Fibroblast of villous mesenchyme (primary cell): ENCODE results near the gene PTEN. TPM values are rescaled to one million over a fixed set of nuclear protein-coding genes. Genes with fewer than 3 reads are reported as not detected.
A peak's percentile ranks its signal among the peaks of the same experiment; 100 is the strongest.

Source experiments
- DNase-seq: peaks from one replicate; pipeline ENCODE4 v3.0.0-alpha.2; 2010; ENCODE audit warnings: low read depth
- H3K4me3 ChIP-seq: 2 replicates; pipeline ENCODE4 v1.5.1; 2011; ENCODE audit warnings: low read depth, mild to moderate bottlenecking, low read length
- total RNA-seq: library from RNA; depleted of rRNA; stranded (reverse); fragments of >200 nt; gene quantifications from 2 replicates; pipeline ENCODE4 v1.2.3, GENCODE V29; 2012
- TF ChIP-seq, protein P1 (sequence below): IDR thresholded peaks from 2 replicates; pipeline ENCODE4 v1.5.1; 2012; ENCODE audit warnings: low read depth, mild to moderate bottlenecking, low read length; ENCODE audit not compliant: insufficient read depth

The PTEN gene
- total RNA-seq, 1 donor = 276 TPM

- DNase-seq = no peak
- no peak overlapping the region for H3K4me3 ChIP-seq
- TF ChIP-seq, protein P1, sequence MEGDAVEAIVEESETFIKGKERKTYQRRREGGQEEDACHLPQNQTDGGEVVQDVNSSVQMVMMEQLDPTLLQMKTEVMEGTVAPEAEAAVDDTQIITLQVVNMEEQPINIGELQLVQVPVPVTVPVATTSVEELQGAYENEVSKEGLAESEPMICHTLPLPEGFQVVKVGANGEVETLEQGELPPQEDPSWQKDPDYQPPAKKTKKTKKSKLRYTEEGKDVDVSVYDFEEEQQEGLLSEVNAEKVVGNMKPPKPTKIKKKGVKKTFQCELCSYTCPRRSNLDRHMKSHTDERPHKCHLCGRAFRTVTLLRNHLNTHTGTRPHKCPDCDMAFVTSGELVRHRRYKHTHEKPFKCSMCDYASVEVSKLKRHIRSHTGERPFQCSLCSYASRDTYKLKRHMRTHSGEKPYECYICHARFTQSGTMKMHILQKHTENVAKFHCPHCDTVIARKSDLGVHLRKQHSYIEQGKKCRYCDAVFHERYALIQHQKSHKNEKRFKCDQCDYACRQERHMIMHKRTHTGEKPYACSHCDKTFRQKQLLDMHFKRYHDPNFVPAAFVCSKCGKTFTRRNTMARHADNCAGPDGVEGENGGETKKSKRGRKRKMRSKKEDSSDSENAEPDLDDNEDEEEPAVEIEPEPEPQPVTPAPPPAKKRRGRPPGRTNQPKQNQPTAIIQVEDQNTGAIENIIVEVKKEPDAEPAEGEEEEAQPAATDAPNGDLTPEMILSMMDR = no peak
These were observed 24.8 kb upstream of the PTEN start for GRCh38 chr10:87838650-87839049.

- DNase-seq = no peak
- no peak overlapping the region for H3K4me3 ChIP-seq
These were observed 22.2 kb upstream of the PTEN start for GRCh38 chr10:87841186-87841585.

DNA sequence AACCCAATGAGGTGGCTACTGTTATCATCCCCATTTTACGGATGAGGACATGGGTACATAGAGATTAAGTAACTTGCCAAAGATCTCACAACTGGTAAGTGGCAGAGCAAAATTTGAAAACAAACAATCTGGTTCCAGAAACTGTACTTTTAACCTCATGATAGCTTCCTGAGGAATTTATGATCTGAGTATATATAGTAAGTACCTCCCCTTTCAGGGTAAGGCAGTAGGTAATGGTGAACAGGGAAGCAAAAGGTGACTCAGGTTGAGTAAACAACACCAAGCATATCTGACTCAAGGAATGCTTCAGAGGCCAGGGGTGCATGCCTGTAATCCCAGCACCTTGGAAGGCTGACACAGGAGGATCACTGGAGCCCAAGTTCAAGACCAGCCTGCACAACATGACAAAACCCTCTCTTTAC is 21.2 kb upstream of the PTEN start:
- TF ChIP-seq, protein P1 = no peak
- no peak overlapping the region for H3K4me3 ChIP-seq
- no peak for DNase-seq

More at GRCh38 chr10:87841186-87841585, 22.2 kb upstream of the PTEN start:
- TF ChIP-seq, protein P1 = no peak

DNA sequence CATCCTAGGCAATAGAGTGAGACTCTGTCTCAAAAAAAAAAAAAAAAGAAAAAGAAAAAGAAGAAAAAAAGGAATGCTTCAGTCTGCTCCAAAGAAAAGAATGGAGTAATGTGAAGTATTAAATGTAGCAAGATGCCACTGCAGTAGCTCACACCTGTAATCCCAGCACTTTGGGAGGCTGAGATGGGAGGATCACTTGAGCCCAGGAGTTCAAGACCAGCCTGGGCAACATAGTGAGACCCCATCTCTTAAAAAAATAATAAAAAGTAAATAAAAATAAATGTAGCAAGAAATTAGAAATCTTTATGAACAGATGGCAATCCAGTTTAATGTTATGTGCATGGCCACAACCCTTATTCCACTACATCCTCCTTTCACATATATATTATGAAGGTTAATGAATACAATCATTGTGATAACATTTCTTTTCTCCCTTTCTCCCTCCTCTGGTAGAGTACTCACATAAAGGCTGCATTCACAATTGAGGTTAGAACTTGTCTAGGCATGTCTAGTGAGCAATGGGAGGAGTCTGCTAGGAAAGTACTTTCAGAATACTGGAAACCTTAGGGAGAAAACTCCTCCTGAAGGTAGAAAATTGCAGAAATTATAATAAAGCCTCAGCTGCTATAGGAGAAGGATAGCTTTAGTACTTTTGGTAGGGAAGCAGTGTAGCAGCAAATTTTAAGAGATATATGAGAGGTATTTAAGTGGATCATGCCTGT is 20.5 kb upstream of the PTEN start:
- TF ChIP-seq, protein P1 = no peak
- peak; percentile 76 for DNase-seq

DNA sequence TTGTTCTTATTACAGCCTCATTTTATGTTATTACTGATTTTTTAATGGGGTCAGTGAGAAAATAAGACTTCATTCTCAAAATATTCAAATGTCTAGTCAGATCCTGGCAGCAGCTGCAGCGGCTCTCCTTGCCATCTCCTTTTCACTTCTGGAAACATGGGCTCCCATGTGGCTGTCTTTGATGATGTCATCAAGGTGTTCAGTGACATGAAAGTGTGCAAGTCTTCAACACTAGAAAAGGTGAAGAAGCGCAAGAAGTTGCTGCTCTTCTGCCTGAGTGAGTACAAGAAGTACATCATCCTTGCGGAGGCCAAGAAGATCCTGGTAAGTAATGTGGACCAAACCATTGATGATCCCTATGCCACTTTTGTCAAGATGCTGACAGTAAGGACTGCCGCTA is 19.7 kb upstream of the PTEN start:
- TF ChIP-seq, protein P1 = no peak
- no peak overlapping the region for H3K4me3 ChIP-seq
- DNase-seq = no peak

More for the DNA sequence above, 20.5 kb upstream of the PTEN start:
- no peak overlapping the region for H3K4me3 ChIP-seq

DNA sequence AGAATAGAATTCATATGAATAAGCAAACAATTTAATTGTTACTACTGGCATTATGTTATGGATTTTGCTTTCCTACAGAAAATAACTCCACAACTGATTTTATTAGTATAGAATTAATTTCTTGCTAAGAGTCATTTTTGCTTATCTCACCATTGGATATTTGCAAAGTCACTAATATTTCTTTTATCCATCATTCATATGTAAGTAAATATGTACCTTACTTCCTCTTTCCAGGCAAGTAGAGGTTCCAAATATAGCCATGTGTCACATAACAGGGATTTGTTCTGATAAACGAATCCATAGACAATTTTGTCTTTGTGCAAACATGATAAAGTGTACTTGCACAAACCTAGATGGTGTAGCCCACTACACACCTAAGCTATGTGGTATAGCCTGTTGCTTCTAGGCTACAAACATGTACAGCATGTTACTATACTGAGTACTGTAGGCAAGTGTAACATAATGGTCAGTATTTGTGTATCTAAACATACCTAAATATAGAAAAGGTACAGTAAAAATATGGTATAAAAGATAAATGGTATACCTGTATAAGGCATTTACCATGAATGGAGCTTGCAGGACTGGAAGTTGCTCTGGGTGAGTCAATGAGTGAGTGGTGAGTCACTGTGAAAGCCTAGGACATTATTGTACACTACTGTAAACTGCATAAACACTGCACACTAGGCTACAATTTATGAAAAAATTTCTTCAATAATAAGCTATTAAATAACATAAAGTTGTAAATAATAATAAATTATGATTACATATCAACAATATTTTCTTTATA is 18.4 kb upstream of the PTEN start:
- peak; percentile 50 for DNase-seq
- TF ChIP-seq, protein P1 = no peak
- H3K4me3 ChIP-seq = no peak overlapping the region

GRCh38 chr10:87845624-87845998 is 17.8 kb upstream of the PTEN start:
- H3K4me3 ChIP-seq = no peak overlapping the region
- TF ChIP-seq, protein P1 = no peak
- no peak for DNase-seq
